ENCODE data around the gene RGR.

The RGR gene

DNA sequence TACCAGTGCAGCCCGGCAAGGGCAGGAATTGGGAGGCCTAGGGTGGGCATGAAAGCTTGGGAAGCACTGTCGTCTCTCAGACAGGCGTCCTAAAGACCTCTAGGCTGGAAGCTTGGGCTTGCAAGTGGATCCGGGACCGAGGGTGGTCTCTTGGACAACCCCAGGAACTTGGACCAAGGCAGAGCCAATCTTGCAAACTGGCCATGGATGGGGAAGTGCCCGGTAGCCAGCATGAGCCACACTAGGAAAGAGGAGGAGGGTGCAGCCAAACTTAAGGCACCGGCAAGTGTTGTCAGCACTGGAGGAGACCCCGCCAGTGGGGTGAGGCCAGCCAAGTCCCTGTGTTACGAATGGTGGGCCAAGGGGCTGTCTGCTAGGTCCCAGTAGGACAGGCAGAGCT, 28.0 kb upstream of the RGR start:
- FAIRE-seq, result no peak
- DNase-seq (ENCODE audit: extremely low spot score, insufficient read length, low read depth), result no peak

DNA sequence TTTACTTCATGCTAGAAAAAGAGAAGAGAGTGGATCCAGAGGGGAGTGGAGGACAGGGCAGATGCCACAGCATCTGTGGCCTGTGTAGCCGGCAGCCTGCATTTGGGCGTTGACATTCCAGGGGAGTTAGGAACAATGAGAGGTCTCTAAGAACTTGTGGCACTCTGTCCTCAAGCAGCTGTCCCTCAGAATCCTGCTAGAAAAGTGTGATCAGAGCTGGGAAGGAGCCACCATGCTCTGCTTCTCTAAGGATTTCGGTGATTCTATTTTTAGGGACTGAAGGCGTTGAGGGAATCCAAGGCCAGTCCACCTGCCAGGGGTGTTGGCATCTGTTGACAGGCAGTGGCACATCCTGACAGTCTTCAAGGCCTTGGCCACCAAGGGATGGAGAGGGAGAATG, 27.1 kb upstream of the RGR start:
- no peak for DNase-seq (ENCODE audit: extremely low spot score, insufficient read length, low read depth)
- FAIRE-seq, result no peak

DNA sequence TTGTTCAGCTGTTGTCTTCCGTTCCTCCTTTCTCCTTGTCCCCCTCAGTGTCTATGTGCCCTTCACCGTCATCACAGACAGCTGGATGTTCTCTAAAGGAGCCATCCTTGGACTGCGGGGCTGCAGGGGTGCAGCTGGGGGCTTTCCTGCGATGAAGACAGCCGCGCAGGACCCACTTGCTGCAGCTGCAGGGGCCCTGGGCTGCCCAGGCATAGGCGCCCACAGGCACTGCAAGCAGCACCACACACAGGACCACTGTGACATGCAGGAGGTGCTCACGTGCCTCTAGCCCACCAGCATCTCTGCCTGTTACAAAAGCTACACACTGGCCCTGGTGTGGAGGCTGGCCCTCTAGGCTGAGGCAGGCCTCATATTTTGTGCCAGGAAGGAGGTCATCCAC, 22.9 kb upstream of the RGR start:
- FAIRE-seq (no peak), DNase-seq (ENCODE audit: extremely low spot score, insufficient read length, low read depth) (no peak)

DNA sequence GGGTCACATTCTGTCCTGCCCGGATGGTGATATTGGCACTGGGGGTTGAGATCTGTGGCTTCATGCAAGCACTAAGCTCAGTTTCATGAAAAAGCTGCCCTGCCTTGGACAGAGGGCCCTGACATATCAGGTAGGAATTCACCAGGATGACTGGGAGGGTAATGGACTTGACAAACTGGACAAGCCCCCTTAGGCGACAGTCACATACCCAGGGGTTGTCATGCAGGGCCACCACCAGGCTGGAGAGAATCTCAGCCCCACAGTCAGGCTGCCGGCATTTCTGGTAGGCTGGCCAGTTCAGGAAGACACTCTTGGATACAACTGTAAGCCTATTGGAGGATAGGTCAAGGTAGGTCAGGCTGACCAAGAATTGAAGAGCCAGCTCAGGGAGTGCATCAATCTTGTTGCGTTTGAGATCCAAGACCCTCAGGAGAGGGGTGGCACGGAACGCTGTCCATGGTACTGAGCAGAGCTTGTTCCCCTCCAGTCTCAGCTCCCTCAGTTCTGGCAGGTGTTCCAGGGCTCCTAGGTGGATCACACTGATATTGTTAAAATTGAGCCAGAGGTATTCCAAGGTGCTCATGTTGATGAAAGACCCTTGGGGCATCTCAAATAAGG, 20.3 kb upstream of the RGR start:
- FAIRE-seq (no peak), DNase-seq (ENCODE audit: extremely low spot score, insufficient read length, low read depth) (no peak)

DNA sequence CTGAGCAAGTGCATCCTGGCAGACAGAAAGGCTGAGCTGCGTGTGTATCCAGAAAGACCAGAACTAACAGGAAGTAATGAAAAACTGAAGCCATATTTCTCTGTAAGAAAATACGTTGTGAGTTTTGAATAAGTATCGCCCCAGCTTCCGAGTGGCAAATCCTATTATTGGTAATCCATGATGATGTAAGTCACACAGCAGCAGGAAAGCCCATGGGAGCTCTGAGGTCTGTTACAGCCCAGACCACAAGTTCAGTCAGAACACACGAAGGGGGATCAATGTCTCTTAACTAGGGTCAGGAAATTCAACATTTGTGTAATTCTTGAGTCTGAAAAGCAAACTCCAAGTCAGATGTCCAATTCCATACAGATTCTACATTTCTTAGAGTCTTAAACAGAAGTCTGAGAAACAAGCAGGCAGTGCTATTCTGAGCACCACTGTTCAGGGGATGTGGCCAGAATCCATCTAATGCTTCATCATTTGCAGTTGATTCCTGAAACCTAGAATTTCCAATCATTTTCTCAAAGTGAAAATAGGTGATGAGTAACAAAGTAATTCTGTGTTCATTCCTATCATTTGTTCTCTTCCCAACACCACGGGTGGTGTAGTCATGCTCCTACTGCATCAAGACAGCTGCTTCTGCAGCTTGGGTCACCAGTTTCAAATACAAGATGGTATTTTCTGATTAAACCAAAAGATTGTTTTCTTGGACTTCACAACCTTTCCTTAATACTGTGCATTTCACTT, 19.3 kb upstream of the RGR start, which contains the start of gene LRIT2:
LRIT2 (minus strand) TSS at position 118 of the 747 bp plus-strand sequence; CDS start at position 94, 24 bp downstream.
- FAIRE-seq (no peak), DNase-seq (ENCODE audit: extremely low spot score, insufficient read length, low read depth) (no peak)

DNA sequence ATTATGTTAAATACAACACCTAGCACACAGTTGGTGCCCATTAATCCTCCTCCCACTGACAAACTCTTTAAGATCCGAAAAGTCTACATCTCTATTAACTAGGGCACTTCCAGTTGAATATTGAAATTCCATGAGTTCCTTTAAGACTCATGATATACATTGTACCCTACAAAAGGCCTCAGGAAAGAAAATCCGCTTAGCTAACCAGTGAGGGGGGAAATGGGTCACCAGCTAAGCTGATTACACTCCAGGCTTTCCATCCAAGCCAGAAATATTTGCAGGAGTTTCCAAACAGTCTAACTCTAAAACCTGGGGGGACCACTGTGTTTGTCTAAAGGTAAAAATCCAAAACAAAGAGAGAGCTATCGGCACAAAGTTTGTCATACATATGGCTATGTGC, 18.2 kb upstream of the RGR start:
- DNase-seq (ENCODE audit: extremely low spot score, insufficient read length, low read depth) (no peak), FAIRE-seq (no peak)

DNA sequence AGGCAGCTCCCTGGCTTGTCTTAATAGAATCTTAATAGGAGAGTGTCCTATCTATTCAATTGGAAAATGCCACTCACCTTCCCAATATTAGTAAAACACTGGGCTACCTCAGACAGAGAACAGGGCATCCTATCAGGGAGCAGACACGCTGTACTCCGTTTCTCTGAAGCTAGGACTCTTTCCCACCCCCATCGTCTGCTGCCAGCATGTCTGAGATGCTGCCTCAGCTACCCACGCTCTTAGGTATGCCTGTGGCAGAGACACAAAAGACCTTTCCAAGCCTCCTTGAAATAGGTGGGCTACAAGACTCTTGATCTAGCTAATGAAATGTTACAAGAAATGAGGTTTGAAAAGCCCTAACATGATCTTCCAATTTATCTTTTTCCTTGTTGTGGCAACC, 17.0 kb upstream of the RGR start:
- FAIRE-seq (no peak), DNase-seq (ENCODE audit: extremely low spot score, insufficient read length, low read depth) (no peak)

DNA sequence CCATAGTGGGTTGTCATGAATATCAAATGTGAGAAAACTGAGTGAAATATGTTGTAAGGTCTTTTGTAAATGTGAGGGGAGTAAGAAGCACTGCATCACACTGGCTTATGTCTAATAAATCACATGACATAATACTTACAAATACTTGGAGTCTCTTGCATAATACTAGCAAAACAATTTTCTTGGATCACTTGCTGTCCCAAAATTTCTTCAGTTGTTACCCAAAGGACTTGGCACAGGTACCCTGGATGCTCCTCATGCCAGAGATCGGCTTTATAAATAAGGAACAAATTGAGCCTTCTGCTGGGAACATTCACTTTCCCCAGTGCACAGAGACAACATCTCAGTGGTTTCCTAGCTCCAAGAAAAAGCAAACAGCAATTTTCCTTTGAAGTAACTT, 14.5 kb upstream of the RGR start:
- DNase-seq (ENCODE audit: extremely low spot score, insufficient read length, low read depth) (no peak), FAIRE-seq (no peak)

DNA sequence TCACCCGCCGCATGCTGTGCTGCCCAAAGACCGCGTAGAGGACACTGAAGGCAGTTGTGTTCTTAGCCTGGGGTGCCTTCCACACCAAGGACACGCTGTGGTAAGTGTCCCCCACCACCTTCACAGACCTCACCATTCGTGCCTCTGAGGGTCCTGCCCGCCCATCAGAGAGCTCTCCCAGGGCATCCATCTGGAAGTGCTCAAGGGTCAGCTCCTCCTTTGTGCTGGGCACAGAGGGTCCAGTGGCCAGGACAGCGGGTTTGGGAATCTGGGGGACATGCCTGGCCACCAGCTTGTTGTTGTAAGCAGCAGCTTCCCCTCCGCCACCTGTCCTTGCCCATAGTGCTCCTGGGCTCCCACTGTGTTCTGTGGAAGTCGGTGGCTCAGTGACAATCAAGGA, 12.5 kb upstream of the RGR start:
- no peak for FAIRE-seq
- DNase-seq (ENCODE audit: extremely low spot score, insufficient read length, low read depth), result no peak

DNA sequence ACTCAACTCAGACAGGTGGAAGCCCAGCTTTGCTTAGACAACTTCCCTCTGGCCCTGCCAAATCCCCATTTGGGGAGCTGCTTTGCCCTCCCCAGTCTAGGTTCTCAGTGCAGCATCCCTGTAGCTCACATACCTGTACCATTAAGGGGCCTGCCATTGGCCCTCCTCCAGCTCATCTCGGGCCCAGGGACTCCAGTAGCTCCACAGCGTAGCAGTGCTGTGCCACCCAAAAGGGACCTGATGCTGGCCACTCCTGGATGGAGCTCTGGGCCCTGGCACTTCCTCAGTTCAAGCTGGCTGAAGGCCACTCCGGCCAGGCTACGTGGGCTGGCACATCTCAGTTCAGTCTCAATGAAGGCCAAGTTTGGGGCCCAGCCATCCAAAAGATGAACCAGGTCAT, 10.9 kb upstream of the RGR start:
- DNase-seq (ENCODE audit: extremely low spot score, insufficient read length, low read depth), result no peak
- FAIRE-seq, result no peak

DNA sequence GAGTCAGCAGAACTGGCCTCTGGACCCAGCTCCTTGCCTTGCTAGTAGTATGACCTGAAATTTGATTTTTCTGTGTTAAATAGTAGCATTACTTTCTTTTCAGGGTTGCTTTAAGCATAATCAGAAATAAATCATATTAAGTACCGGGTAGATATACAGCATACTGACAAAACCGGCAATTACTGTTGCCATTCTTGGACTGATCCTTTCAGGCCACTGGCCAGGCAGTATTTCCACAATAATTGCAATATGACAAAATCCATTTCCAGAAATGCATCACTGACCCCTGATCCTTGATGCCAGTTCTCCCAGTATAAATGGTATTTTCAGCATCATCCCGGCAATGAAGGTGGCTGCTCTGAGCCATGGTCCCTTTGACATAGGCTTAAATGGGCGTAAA, 10.4 kb upstream of the RGR start:
- FAIRE-seq, result no peak
- DNase-seq (ENCODE audit: extremely low spot score, insufficient read length, low read depth), result no peak

DNA sequence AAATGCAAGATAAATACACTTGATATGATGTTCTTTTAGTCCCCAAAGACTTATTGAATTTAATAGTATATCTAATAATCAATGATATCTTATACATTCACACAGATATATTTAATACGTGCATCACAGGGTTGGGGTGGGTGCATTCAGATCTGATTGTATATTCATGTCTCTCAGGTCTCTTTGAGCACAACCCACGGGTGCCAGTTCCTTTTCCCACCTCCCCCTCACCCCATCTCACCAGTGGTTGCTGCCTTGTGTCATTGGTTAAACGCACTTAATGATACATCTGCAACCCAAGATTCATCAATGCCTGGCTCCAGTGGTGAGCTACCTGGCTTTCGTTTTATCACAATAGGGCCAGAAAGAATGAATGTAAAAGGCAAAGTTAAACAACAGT, 9.8 kb upstream of the RGR start:
- DNase-seq (ENCODE audit: extremely low spot score, insufficient read length, low read depth), result no peak
- no peak for FAIRE-seq

DNA sequence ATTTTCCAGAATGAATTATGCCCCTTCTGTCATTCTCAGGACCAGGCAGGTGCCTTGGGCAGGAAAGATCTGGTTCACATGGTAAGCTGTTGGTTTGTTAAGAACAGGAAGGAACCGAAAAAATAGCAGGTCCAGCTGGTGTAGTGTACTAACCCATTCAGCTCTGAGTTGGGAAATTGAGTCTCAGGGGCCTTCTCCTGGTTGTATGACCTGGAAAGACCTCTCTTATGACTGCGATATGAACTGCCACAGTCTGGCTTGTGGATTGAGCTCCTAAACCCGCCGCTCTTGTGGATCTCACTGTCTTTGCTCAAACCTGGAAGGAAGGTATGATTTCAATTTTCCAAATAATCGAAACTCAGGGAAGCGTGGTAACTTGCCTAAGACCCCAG, 8.1 kb upstream of the RGR start:
- FAIRE-seq, result no peak

DNA sequence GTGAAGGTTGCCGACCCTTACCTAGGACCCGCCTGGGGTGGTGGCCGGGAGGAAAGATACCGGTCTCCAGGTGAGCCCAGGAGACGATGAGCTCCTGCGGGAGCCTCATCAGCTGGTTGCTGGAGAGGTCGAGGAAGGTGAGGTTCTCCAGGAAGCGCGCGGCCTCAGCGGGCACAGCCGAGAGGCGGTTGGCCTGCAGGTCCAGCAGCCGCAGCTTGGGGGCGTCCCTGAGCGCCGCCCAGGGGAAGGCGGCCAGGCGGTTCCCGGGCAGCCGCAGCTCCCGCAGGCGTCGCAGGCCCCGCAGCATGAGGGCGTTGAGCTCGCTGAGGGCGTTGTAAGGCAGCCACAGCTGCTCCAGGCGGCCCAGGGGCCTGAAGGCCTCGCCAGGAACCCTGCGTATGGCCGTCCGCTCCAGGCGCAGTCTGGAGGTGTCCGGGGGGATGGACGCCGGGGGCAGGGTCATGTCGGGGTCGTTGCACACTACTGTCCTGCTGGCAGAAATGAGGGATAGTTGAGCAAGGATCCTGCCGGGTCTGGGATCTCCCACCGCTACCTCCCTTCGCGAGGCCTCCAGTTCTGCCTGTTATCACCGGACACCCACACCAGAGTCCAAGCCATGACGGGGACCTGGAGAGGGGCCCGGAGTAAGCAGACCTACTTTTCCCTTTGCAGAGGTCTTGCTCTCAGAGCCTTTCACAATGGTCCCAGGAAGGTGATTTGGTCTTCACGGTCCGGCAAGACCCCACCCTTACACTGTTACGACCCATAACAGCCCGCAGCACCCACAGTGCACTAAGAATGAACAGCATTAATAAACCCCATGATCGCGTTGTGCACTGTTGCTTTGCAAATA, 7.4 kb upstream of the RGR start:
- FAIRE-seq (no peak), DNase-seq (ENCODE audit: extremely low spot score, insufficient read length, low read depth) (no peak)

More for the DNA sequence above, 8.1 kb upstream of the RGR start:
- DNase-seq (ENCODE audit: extremely low spot score, insufficient read length, low read depth), result no peak

DNA sequence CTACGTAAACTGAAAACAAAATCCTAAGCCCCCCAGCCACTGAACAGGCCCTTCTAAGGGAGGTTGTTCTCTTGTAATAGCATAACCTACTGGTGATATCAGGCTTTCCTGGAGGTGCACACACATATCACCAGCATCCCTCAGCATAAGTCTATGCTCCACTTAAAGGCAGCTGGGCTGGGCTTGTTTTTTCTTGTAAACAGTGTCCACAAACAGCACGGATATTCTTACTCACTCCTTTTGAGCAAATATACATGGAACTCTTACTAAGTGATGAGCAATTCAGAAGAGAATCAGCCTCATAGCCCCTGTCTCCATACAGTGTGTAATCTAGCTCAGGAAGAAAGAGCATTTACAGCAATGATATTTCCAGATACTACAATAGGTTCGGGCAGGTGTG, 5.9 kb upstream of the RGR start:
- DNase-seq (ENCODE audit: extremely low spot score, insufficient read length, low read depth), result no peak
- no peak for FAIRE-seq

DNA sequence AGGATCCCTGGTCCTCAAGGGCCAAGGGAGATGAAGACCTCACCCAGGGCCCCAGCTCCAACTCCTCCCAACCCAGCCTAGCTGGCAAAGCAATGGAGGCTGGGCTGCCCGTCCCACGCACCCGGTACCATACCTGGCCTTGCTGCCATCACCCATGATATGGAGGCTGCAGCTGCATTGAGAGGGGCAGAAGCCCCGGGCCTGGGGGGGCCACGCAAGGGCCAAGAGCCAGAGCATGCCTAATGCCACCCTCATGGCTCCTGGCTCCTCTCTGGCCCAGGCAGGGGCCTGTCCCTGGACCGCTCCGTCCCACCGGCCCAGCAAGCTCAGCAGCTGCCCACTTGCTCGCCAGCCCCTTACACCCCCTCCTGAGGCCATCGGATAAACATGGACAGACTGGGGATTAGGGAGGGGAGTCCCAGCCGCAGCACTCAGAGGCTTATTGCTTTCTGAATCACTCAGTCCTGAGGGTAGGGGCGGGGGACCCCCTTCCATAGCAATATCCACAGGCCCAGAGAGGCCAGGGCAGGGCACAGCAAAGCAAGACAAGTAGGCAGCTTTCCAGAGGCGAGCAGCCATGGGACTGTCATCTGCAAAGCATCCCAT, 3.6 kb upstream of the RGR start, which contains the start of gene LRIT1:
LRIT1 (minus strand) TSS at position 362 of the 606 bp plus-strand sequence; CDS start at position 255, 107 bp downstream.
- FAIRE-seq, result no peak
- no peak for DNase-seq (ENCODE audit: extremely low spot score, insufficient read length, low read depth)

DNA sequence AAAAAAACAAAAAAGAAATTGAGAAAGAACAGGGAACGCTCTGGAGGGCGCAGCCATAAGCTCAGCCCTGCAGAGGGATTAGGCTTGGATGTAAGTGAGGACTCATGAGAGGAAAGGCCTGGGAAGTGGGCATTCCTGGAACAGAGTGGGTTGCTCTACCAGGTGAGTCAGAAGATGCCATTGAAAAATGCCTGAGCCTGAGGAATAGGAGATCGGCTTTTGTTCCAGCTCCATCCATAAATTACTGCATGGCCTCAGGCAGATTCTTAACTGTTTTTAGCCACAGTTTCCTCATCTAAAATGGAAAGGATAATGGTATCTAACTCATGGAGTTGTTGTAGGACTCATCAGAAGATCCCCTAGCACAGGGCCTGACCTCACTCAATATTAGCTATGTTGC, 1.1 kb upstream of the RGR start:
- FAIRE-seq (no peak), DNase-seq (ENCODE audit: extremely low spot score, insufficient read length, low read depth) (no peak)

DNA sequence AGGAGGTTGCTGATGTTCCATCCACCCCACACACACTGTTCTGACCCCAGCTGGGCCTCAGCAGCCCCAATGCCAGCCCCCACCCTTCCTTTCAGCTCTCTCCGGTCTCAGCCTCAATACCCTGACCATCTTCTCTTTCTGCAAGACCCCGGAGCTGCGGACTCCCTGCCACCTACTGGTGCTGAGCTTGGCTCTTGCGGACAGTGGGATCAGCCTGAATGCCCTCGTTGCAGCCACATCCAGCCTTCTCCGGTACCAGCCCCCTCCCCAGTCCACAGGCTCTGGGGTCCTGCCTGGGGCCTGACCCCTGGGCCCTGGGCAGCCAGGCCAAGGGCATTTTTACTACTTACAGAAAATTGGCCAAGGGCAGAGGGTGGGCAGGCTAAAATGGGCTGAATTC, 2.6 kb downstream of the RGR start:
- DNase-seq (ENCODE audit: extremely low spot score, insufficient read length, low read depth), result no peak
- FAIRE-seq, result no peak

DNA sequence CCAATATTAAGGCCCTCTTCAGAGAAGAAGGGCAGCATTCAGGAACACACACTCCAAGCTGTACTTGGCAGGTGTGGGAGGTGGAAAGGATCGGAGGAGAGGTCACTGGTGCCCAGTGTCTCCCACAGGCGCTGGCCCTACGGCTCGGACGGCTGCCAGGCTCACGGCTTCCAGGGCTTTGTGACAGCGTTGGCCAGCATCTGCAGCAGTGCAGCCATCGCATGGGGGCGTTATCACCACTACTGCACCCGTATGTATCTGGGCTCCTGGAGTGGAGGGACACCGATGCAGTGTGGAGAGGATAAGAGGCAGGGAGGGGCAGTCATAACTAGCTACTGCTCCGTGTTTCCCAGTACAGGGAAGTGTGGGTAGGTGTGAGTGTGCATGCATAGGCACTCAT, 3.9 kb downstream of the RGR start:
- no peak for FAIRE-seq

More for the DNA sequence above, 3.9 kb downstream of the RGR start:
- DNase-seq (ENCODE audit: extremely low spot score, insufficient read length, low read depth), result no peak

Data from GM18507 (cell line).